Brain microvascular endothelial cell (primary cell): Measurements from ENCODE around the gene LMF1.

Experiments
- DNase-seq: peaks from one replicate; pipeline ENCODE4 v3.0.0-alpha.2; 2020
- H3K27ac ChIP-seq: fragments of 250-450 bp; sonication (Bioruptor Pico); 2 replicates; pipeline ENCODE4 v1.5.1; 2020; ENCODE audit warnings: mild to moderate bottlenecking, moderate library complexity
- H3K27me3 ChIP-seq: fragments of 250-450 bp; sonication (Bioruptor Pico); replicated peaks from 2 replicates; pipeline ENCODE4 v1.5.1; 2020; ENCODE audit warnings: mild to moderate bottlenecking
- H3K36me3 ChIP-seq: fragments of 250-450 bp; sonication (Bioruptor Pico); replicated peaks from 2 replicates; pipeline ENCODE4 v1.5.1; 2020; ENCODE audit warnings: mild to moderate bottlenecking
- H3K4me3 ChIP-seq: 2 replicates; pipeline ENCODE4 v1.5.1; 2011; ENCODE audit warnings: low read depth, mild to moderate bottlenecking, control low read depth, low read length, moderate library complexity
- in situ Hi-C: cut with HindIII; loops from 2 replicates; pipeline ENCODE4 v1.10.0; 2017; ENCODE audit warnings: low sequenced_read_pairs, low pct_ligation_motif_present
- TF ChIP-seq, protein P1 (sequence below): IDR thresholded peaks from 2 replicates; pipeline ENCODE4 v1.5.1; 2011; ENCODE audit warnings: low read depth, mild to moderate bottlenecking, moderate library complexity, low read length, control low read depth, inconsistent platforms; ENCODE audit errors: missing control alignments

LMF1 gene

DNA sequence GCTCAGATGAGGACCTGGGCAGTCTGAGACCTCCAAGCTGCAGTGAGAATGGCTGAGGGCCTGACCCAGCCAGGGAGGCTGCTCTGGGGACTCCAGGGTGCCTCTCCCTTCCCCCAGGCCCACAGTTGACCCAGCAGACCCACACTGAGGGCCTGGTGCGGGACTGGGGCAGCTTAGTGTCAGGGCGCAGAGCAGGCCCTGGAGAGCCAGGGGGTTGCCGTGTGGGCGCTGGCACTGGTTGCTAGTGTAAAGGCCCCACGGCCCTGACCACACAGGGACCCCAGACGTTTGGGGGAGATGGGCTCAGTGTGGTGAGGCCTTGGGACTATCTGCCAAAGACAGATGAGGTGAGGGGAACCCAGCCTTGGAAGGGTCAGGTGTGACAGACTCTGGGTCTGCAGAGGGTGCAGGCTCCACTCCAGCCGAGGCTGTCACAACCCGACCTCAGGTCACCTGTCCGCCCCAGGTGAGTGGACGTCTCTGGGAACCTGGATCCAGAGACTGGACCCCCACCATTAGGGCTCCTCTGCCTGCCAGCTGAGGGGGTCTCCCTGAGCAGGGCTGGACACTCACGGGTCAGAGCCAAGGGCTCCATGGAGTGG is 119.5 kb downstream of the LMF1 start:
- H3K27ac ChIP-seq: no peak overlapping the region
- TF ChIP-seq, protein P1, sequence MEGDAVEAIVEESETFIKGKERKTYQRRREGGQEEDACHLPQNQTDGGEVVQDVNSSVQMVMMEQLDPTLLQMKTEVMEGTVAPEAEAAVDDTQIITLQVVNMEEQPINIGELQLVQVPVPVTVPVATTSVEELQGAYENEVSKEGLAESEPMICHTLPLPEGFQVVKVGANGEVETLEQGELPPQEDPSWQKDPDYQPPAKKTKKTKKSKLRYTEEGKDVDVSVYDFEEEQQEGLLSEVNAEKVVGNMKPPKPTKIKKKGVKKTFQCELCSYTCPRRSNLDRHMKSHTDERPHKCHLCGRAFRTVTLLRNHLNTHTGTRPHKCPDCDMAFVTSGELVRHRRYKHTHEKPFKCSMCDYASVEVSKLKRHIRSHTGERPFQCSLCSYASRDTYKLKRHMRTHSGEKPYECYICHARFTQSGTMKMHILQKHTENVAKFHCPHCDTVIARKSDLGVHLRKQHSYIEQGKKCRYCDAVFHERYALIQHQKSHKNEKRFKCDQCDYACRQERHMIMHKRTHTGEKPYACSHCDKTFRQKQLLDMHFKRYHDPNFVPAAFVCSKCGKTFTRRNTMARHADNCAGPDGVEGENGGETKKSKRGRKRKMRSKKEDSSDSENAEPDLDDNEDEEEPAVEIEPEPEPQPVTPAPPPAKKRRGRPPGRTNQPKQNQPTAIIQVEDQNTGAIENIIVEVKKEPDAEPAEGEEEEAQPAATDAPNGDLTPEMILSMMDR: no peak
- no peaks in the 10 kb centered on the region for H3K36me3 ChIP-seq
- no peak overlapping the region for H3K4me3 ChIP-seq
- no peak for DNase-seq
- H3K27me3 ChIP-seq: no peaks in the 10 kb centered on the region
- in situ Hi-C loops: no loop called here

DNA sequence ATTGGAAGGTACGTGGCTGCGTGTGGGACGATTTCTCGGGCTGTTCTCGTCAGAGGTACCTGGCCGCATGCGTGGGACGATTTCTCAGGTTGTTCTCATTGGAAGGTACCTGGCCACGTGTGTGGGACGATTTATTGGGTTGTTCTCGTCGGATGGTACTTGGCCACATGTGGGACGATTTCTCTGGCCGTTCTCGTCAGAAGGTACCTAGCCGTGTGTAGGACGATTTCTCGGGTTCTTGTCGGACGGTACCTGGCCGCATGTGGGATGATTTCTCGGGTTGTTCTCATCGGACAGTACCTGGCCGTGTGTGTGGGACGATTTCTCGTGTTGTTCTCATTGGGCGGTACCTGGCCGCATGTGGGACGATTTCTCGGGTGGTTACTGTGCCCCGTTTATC is 120.1 kb downstream of the LMF1 start:
- DNase-seq: no peak
- TF ChIP-seq, protein P1: no peak
- no peaks in the 10 kb centered on the region for H3K27me3 ChIP-seq
- H3K4me3 ChIP-seq: no peak overlapping the region
- H3K36me3 ChIP-seq: no peaks in the 10 kb centered on the region
- in situ Hi-C loops: no loop called here
- H3K27ac ChIP-seq: no peak overlapping the region

DNA sequence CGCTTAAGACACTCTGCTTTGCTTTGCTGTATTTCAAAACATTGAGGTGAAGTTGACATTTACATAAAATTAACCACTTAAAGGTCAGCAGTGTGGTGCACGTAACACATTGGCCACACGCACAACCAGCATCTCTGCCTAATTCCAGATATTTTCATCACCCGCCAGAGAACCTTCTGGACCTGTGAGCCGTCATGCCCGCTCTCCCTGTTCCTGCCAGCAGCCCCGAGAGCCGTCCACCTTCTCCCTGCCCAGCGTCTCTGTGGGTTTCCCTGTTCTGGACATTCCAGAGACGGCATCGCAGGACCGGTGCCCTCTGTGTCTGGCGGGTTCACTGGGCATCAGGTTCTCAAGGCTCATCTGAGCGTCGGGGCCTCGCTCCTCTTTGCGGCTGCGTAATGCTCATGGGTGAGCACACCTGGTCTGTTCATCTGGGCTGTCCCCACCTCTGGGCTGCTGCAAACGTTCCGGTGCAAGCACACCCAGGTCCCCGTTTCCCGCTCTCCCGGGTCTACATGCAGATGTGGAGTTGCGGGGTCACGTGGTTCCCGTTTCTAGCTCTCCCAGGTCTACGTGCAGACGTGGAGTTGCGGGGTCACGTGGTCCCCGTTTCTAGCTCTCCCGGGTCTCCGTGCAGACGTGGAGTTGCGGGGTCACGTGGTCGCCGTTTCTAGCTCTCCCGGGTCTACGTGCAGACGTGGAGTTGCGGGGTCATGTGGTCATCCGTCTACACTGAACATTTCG is 122.1 kb downstream of the LMF1 start:
- TF ChIP-seq, protein P1: no peak
- Histone ChIP-seq H3K36me3 (no peaks in the 10 kb centered on the region), H3K27me3 (no peaks in the 10 kb centered on the region), H3K27ac (no peak overlapping the region), H3K4me3 (no peak overlapping the region)
- no peak for DNase-seq
- in situ Hi-C loops: loop anchor here (25.0 kb wide), 1 partner anchor 139 kb away; the partner anchor contains the start of gene SOX8

DNA sequence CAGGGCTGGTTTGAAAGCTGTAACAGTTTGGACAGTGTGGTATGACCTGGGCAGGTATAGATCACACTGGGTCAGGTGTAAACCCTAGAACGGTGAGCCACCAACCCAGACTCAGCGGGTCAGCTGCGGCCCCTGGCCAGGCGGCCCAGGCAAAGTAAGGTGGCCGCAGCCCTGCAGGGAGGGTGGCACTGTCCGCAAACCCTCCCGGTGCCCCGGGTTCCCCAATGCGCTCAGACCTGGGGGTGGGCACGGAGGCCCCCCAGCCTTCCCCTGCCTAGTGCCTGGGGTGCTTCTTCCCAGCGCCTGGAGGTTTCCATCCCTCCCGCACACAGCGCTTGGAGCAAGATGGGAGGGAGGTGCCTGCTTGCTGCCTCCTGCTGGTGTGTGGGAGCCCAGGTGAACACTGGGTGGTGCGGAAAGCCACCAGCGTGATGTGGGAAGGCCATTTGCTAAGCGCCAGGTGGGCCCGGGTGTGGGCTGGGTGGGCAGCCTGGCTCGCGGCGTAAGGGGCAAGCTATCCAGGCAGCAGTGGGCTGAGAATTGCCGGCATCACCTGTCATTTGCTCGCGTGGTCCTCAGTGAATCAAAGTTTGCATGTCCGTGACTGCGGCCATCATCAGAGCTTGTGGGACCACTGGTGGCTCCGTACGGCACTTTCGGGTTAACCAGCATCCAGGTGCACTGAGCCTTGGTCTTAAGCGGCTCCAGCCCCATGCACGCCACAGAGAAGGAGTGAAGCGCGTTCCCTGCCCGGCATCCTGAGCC is 122.9 kb downstream of the LMF1 start:
- no peaks in the 10 kb centered on the region for H3K36me3 ChIP-seq
- no peak overlapping the region for H3K4me3 ChIP-seq
- in situ Hi-C loops: loop anchor here (25.0 kb wide), 1 partner anchor 139 kb away; the partner anchor contains the start of gene SOX8
- H3K27ac ChIP-seq: no peak overlapping the region
- no peaks in the 10 kb centered on the region for H3K27me3 ChIP-seq
- DNase-seq: no peak
- TF ChIP-seq, protein P1: no peak

DNA sequence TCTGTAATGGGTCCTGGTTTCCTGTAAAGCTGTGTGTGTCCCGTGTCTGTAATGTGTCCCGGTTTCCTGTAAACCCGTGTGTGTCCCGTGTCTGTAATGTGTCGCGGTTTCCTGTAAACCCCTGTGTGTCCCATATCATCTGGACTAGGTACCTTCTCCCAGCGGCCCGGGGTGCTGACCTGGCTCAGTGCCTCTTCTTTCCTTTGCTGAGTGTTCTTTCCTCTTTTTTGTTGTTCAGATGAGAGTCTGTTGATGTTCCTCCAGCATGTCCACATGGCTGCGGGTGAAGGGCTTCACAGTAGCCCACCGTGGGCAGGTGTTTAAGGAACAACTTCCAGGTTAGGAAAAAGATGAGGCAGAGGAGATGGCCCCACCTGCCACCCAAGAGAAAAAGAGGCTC is 123.6 kb downstream of the LMF1 start:
- no peak for DNase-seq
- in situ Hi-C loops: loop anchor here (25.0 kb wide), 1 partner anchor 140 kb away; the partner anchor contains the start of gene SOX8
- H3K27ac ChIP-seq: no peak overlapping the region
- TF ChIP-seq, protein P1: no peak
- H3K27me3 ChIP-seq: no peaks in the 10 kb centered on the region
- H3K4me3 ChIP-seq: no peak overlapping the region
- no peaks in the 10 kb centered on the region for H3K36me3 ChIP-seq
